HG03159 (cell line): Measurements from ENCODE around the gene MUC2.
A peak's percentile ranks its signal among the peaks of the same experiment; 100 is the strongest.

Experiments
- ATAC-seq: cut with Tn5 transposase; IDR thresholded peaks from one replicate; pipeline ENCODE4 v1.9.1; 2021; ENCODE audit warnings: mild to moderate bottlenecking, moderate library complexity; ENCODE audit not compliant: unreplicated experiment

MUC2 gene

DNA sequence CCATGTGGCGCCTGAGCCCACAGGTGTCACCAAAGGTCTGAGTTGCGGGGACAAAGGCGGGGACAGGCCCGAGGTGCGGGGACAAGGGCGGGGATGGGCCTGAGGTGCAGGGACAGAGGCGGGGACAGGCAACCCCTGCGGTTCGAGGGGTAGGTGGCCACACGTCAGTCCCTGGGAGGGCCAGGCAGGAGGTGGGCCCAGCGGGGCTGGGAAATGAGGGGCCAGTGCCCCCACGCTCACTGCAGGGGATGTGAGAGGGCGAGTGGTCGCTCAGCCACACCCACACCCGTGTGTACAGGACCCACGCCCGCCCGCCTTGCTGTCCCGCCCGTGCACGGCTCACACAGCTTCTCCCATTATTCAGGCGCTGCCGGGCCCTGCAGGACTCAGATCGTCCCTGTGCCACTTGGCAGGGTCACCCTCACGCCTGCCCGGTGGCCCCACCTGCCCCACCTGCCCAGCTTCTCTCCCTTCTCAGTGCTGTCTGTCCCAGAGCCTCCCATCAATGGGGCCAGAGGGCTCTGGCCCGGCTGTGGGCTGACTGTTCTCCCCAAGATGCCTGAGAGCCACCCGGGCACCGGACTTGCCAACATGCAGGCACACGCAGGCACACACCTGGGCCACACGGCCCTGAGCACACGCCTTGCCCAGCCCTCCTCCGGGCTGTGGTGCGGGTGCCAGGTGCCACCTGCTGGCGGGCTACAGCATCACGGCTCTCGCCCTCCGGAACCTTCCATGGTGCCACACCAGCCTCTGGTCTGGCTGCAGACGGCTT lies 23.9 kb upstream of the MUC2 start:
- ATAC-seq, result peak; percentile 87

GRCh38 chr11:1051356-1052132 lies 23.1 kb upstream of the MUC2 start:
- ATAC-seq, result peak; percentile 10

DNA sequence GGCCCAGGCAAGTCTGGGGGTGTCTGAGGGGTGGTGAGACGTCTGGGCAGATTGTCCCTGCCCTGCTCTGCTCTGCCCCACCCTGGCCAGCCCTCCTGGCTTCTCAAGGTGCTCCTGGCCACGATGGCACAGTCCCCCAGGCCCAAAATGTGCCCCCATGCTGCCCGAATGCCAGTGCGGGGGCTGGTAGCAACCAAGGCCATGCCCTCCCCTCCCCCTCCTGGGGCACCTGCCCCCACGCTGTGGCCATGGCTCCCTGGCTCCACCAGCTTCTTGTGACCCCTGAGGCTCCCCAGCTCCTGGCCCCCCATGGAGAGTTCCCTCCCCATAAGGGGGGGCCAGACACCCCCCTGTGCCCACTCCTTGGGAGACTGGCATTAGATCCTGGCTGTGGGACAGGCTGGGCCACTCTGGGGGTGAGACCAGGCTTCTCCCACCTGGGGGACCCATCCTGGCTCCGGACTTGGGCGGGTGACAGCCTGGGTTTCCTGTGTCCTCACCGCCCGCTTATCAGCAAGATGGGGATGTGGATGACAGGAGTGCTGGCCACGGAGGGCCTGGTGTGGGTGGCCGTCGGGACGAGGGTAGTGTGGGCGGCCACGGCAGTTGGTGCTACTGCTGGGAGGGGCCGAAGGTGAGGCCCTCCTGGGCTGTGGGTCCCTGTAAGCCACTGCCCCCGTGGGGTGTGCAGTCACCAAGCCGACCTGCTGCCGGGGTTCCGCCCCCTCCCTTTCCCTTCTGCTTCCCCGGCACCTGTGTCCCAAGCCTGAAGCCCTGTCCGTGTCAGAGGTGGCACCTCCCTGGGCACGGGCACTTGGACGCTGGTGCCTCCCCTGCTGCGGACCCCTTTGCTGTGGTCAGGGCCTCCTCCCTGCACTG lies 22.3 kb upstream of the MUC2 start:
- no peak for ATAC-seq

DNA sequence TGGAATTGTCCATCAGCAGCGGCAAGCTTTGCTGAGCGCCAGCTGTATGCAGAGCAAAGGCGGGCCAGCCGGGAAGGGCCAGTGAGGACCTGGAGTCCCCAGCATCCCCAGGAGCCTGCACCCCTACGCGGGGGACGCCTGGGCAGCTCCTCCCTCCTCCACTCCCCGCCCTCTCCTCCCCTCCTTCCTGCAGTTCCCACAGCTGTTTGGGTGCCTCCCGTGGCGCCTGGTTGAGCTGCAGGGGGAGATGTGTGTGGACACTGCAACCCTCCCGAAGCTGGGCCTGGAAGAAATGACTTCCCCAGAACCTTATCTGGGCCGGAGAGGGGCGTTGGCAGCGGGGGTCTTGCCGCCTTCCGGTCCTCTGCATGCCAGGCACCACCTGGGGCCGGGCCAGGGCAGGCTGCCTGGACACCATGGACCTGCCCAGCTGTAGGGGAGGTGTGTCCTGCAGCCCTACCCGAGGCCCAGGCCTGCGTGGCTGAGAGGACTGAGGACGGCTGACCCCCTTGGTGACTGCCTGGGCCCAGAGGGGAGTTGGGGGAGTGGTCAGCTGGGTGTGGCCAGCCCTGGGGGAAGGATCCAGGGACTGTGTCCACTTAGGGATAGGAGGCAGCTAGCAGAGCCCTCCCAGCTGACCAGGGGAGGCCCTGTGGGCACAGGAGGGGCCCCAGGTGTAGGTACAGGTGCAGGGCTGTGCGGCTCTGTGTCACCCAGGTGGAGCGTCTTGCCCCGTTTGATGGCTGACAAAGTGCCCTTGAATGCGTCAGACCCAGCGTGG lies 21.4 kb upstream of the MUC2 start:
- no peak for ATAC-seq

DNA sequence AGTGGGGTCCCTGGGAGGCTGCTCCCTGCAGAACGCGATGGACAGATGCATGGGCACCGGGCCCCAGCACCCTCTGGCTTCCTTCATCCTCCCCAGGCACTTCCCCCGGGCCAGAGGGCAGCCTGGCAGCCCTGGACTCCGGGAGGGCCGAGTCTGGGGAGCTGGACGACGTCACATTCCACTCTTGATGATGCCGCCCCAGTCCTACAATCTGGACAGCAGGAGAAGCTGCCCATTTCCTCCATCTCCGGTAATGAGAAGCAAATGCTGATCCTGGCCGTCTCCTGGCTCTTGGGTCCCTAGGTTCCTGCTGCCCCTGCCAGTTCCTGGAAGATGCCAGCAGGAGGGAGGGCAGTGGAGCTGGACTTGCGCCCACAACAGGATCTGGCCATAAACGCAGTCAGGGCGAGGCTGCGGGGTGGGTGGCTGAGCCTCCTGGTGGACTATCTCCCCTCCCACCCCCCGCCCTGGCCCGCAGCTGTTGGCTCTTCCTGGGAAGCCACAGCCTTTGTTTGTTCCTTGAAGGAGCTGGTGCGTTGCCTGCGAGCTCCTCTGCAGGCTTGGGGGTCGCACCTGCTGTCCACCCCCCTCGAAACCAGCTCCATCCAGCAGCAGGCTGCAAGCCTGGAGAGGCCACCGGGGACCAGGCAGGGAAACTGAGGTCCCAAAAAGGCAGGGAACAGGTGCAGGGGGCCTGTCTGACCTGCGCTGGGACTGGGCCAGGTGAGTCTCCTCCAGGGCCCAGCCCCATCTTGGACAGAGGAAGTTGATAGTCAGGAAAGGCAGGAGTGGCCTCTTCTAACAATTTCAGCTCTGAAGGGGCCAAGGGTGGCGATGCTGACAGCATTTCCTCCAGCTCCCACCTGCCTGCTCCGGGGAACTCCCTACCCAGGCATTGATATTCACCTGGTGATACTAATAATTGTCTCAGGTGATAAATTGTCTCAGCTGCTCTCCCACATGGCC lies 20.2 kb upstream of the MUC2 start:
- ATAC-seq, result no peak

DNA sequence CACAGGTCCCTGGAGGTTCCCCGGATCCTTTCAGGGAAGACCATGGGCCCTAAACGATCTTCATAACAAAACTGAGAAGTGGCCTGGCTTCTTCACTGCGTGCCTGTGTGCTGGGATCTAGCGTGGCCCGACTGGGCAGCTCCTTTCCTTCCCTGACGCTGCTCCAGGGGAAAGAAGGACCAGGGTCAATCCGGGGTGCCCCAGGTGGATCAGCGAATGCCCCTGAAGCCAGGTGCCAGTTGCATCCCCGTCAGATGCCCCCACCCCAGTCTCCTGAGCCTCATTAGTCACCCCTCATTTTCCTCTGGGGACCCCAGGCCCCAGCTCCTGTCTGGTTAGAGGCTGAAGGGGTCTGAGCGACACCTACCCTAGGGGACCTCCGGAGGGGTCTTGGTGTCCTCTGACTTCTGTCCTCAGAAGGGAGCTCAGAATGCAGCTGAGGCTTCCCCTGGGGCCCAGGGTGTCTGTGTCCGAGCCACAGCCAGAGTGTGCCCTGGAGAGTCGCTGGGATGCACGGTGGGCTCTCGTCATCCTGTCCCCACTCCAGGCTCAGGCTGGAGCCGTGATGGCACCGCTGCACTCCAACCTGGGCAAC lies 19.5 kb upstream of the MUC2 start:
- no peak for ATAC-seq

- ATAC-seq, result no peak
Observed at GRCh38 chr11:1055990-1056771, 18.5 kb upstream of the MUC2 start.

- no peak for ATAC-seq
Observed at GRCh38 chr11:1057806-1058205, 16.9 kb upstream of the MUC2 start.

- ATAC-seq, result no peak
Observed at GRCh38 chr11:1059759-1060158, 14.9 kb upstream of the MUC2 start.

GRCh38 chr11:1060410-1060809 lies 14.3 kb upstream of the MUC2 start:
- no peak for ATAC-seq

GRCh38 chr11:1060852-1061616 lies 13.6 kb upstream of the MUC2 start:
- ATAC-seq, result no peak

GRCh38 chr11:1062075-1062820 lies 12.4 kb upstream of the MUC2 start:
- no peak for ATAC-seq

GRCh38 chr11:1064167-1064566 lies 10.5 kb upstream of the MUC2 start:
- no peak for ATAC-seq

GRCh38 chr11:1067812-1068496 lies 6.7 kb upstream of the MUC2 start:
- ATAC-seq, result no peak

DNA sequence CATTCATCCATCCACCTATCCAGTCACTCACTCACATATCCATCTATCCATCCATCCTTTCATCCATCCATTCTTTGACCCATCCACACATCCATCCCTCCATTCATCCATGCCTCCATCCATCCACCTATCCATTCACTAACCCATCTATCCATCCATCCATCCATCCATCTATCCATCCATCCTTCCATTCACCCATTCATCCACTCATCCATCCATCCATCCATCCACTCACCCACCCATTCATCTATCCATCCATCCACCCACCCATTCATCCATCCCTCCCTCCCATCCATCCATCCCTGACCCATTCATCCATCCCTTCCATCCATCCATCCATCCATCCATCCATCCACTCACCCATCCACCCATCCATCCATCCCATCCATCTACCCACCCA lies 4.9 kb upstream of the MUC2 start:
- no peak for ATAC-seq
